K562 (cell line): ENCODE data around the gene MYO16. TPM values are rescaled to one million over a fixed set of nuclear protein-coding genes. Genes with fewer than 3 reads are reported as not detected.

ENCODE experiments used
- ATAC-seq: fragments of 200-7000 bp; cut with Tn5 transposase; 3 replicates; pipeline ENCODE4 v1.9.1; 2020; ENCODE audit warnings: moderate library complexity
- BruUV-seq: library from RNA; stranded (reverse); fragments of 400-500 nt; replicated peaks from 2 replicates; lab custom pipeline; 2021; lab: Mats Ljungman, UMichigan
- CTCF ChIA-PET: fragments of 300-600 bp; formaldehyde crosslinking; extraction: SDS; loops from one replicate; lab custom pipeline; 2021; ENCODE audit warnings: low intra/inter-chr PET ratio; lab: Yijun Ruan, JAX
- POLR2A ChIA-PET: fragments of 300-600, 350-650 bp; sonication (Branson Sonifier 250); formaldehyde crosslinking; extraction: SDS; loops from one replicate; lab custom pipeline; 2021; ENCODE audit warnings: antibody characterized with exemption, inconsistent platforms; lab: Yijun Ruan, JAX
- DNase-seq, 4 experiments: peaks; one replicate each; pipeline versions ENCODE4 v3.0.0 to v3.0.0-alpha.2; 2011 to 2018; ENCODE audit warnings: low spot score in 3 of 4, mixed read lengths in 3 of 4; ENCODE audit errors: extremely low read depth in 1 of 4
- FAIRE-seq: peaks from 2 replicates; lab custom pipeline; 2011; peaks lifted over from hg19 to GRCh38; lab: Jason Lieb, UNC
- H2AFZ ChIP-seq: 2 replicates; pipeline ENCODE4 v1.6.0; 2011; ENCODE audit warnings: low read depth, low read length, control low read depth, inconsistent platforms
- H3K27ac ChIP-seq: fragments of 200-600 bp; 3 replicates; pipeline ENCODE4 v1.8.0; 2011; ENCODE audit warnings: low read depth, mild to moderate bottlenecking, control low read depth, inconsistent platforms, low read length, moderate library complexity, mixed read lengths; ENCODE audit errors: extremely low read depth
- H3K27me3 ChIP-seq, 2 experiments: fragments of 300-600 bp in 1 of 2; 2 replicates in 1 of 2; 3 replicates in 1 of 2; pipeline versions ENCODE4 v1.6.0 to v1.8.0; 2011; ENCODE audit warnings: inconsistent platforms in 2 of 2, low read length in 2 of 2, mild to moderate bottlenecking in 1 of 2, mixed read lengths in 1 of 2, moderate library complexity in 1 of 2; ENCODE audit not compliant: control insufficient read depth in 2 of 2, insufficient read depth in 2 of 2
- H3K36me3 ChIP-seq: fragments of 300-600 bp; 3 replicates; pipeline ENCODE4 v1.8.0; 2011; ENCODE audit warnings: mild to moderate bottlenecking, low read length, inconsistent platforms; ENCODE audit not compliant: control insufficient read depth, insufficient read depth
- H3K4me1 ChIP-seq, 2 experiments: fragments of 200-600 bp in 1 of 2; replicated peaks in 1 of 2; 2 replicates in 1 of 2; 3 replicates in 1 of 2; pipeline versions ENCODE4 v1.5.1 to v1.8.0; 2011; ENCODE audit warnings: inconsistent platforms in 2 of 2, low read length in 2 of 2, mild to moderate bottlenecking in 1 of 2, mixed read lengths in 1 of 2, moderate library complexity in 1 of 2; ENCODE audit not compliant: control insufficient read depth in 2 of 2, insufficient read depth in 2 of 2
- H3K4me2 ChIP-seq: 2 replicates; pipeline ENCODE4 v1.6.1; 2011; ENCODE audit warnings: low read length, control low read depth, inconsistent platforms, mixed read lengths; ENCODE audit not compliant: insufficient read depth
- H3K4me3 ChIP-seq: fragments of 200-600 bp; sonication (generic), shearing (Covaris generic); 2 replicates; pipeline ENCODE4 v1.5.1; 2016; ENCODE audit warnings: control low read depth, inconsistent platforms
- H3K79me2 ChIP-seq: fragments of 200-600 bp; 3 replicates; pipeline ENCODE4 v1.8.0; 2011; ENCODE audit warnings: low read length, inconsistent platforms; ENCODE audit not compliant: control insufficient read depth, insufficient read depth
- H3K9ac ChIP-seq, 2 experiments: 2 replicates each; pipeline versions ENCODE4 v1.6.0 to v1.6.1; 2011; ENCODE audit warnings: low read depth in 2 of 2, low read length in 2 of 2, control low read depth in 1 of 2, inconsistent platforms in 1 of 2, mild to moderate bottlenecking in 1 of 2, mixed read lengths in 1 of 2; ENCODE audit not compliant: insufficient read depth in 1 of 2
- H3K9me1 ChIP-seq: one replicate; pipeline ENCODE4 v1.6.0; 2011; ENCODE audit warnings: inconsistent platforms, mild to moderate bottlenecking, low read length, moderate library complexity; ENCODE audit not compliant: control insufficient read depth, insufficient read depth
- H3K9me3 ChIP-seq: replicated peaks from 2 replicates; pipeline ENCODE4 v1.5.1; 2011; ENCODE audit warnings: low read depth, low read length, inconsistent platforms; ENCODE audit not compliant: control insufficient read depth, insufficient read depth
- H4K20me1 ChIP-seq: replicated peaks from 2 replicates; pipeline ENCODE4 v1.6.1; 2011; ENCODE audit warnings: low read length, inconsistent platforms, mixed read lengths; ENCODE audit not compliant: control insufficient read depth, insufficient read depth
- CREM ChIP-seq: IDR thresholded peaks from 2 replicates; pipeline ENCODE4 v1.6.1; 2014; ENCODE audit warnings: antibody characterized with exemption, low read depth
- FOXJ2 ChIP-seq: fragments of 200-800 bp; sonication (Bioruptor generic); IDR thresholded peaks from 2 replicates; pipeline ENCODE4 v1.6.1; 2016; ENCODE audit warnings: missing genetic modification characterization, missing compliant biosample characterization
- GABPA ChIP-seq: fragments of 200-800 bp; sonication (Bioruptor generic); conservative IDR thresholded peaks from 2 replicates; pipeline ENCODE4 v1.6.1; 2016; ENCODE audit warnings: low read depth, missing genetic modification characterization, missing compliant biosample characterization
- GTF2E2 ChIP-seq: fragments of 200-800 bp; sonication (Bioruptor generic); IDR thresholded peaks from 2 replicates; pipeline ENCODE4 v1.6.1; 2016; ENCODE audit warnings: missing genetic modification characterization, missing compliant biosample characterization
- MEF2D ChIP-seq: conservative IDR thresholded peaks from 2 replicates; pipeline ENCODE4 v1.6.1; 2016; ENCODE audit warnings: low read depth, missing genetic modification characterization, missing compliant biosample characterization
- NBN ChIP-seq: fragments of 450-650 bp; IDR thresholded peaks from 2 replicates; pipeline ENCODE4 v1.6.1; 2016; ENCODE audit warnings: low read depth, mild to moderate bottlenecking
- NCOR1 ChIP-seq: fragments of 450-650 bp; IDR thresholded peaks from 2 replicates; pipeline ENCODE4 v1.6.1; 2016; ENCODE audit warnings: mild to moderate bottlenecking, moderate library complexity
- NR2F6 ChIP-seq: fragments of 450-650 bp; formaldehyde crosslinking; IDR thresholded peaks from 2 replicates; pipeline ENCODE4 v1.4.0; 2020; ENCODE audit warnings: mild to moderate bottlenecking
- PHTF2 ChIP-seq: fragments of 250-450 bp; sonication (Bioruptor Pico); IDR thresholded peaks from 2 replicates; pipeline ENCODE4 v1.5.0; 2021; ENCODE audit warnings: mild to moderate bottlenecking
- PML ChIP-seq: IDR thresholded peaks from 2 replicates; pipeline ENCODE4 v1.6.1; 2012; ENCODE audit warnings: low read length, inconsistent platforms
- PRPF4 ChIP-seq: fragments of 200-400 bp; formaldehyde crosslinking; IDR thresholded peaks from one replicate; pipeline ENCODE4 v1.6.1; 2017; ENCODE audit warnings: low read length, low read depth, mild to moderate bottlenecking; ENCODE audit not compliant: insufficient read depth, poor library complexity, severe bottlenecking
- RNF2 ChIP-seq: sonication (generic); IDR thresholded peaks from 2 replicates; pipeline ENCODE4 v1.6.1; 2016
- SMAD3 ChIP-seq: fragments of 450-650 bp; formaldehyde crosslinking; conservative IDR thresholded peaks from 2 replicates; pipeline ENCODE4 v1.4.0; 2020; ENCODE audit warnings: mild to moderate bottlenecking
- SMARCA4 ChIP-seq: fragments of 450-650 bp; IDR thresholded peaks from 2 replicates; pipeline ENCODE4 v1.6.1; 2016
- SREBF1 ChIP-seq: fragments of 150-350 bp; IDR thresholded peaks from 2 replicates; pipeline ENCODE4 v1.6.1; 2014; ENCODE audit warnings: antibody characterized with exemption, low read depth, low read length, borderline replicate concordance
- TAF1 ChIP-seq: IDR thresholded peaks from 2 replicates; pipeline ENCODE4 v1.6.1; 2011; ENCODE audit warnings: mild to moderate bottlenecking, low read length, moderate library complexity; ENCODE audit not compliant: insufficient read depth, control insufficient read depth, severe bottlenecking; ENCODE audit errors: extremely low read depth
- TBP ChIP-seq: optimal IDR thresholded peaks from 2 replicates; pipeline ENCODE3; 2011; ENCODE audit warnings: low read depth, low read length, improper control_type of control experiment
- ZC3H4 ChIP-seq: sonication (generic); formaldehyde crosslinking; IDR thresholded peaks from 2 replicates; pipeline ENCODE4 v1.9.0; 2021; ENCODE audit warnings: missing genetic modification reagents, borderline replicate concordance
- ZNF584 ChIP-seq: fragments of 200-800 bp; sonication (Bioruptor generic); IDR thresholded peaks from 2 replicates; pipeline ENCODE4 v1.6.1; 2016; ENCODE audit warnings: low read depth, mild to moderate bottlenecking, missing genetic modification characterization, missing compliant biosample characterization
- WGBS: fragments of 100-300 bp; shearing (Covaris generic); methylation state at CpG from one replicate; pipeline ENCODE4 v1.1.6; 2016; ENCODE audit warnings: low coverage, mixed read lengths; ENCODE audit not compliant: insufficient coverage; ENCODE audit errors: missing lambda C conversion rate; 5-methylcytosine and 5-hydroxymethylcytosine counted together
- in situ Hi-C: fragments of 300-500 bp; cut with MboI; formaldehyde crosslinking; loops from 4 replicates; pipeline ENCODE4 v1.15.0; 2018; ENCODE audit warnings: inconsistent platforms, mixed read lengths
- intact Hi-C: fragments of 100-400 bp; cut with micrococcal nuclease; formaldehyde crosslinking; loops from 2 replicates; pipeline ENCODE4 v1.14.2; 2022
- polyA plus RNA-seq, 8 experiments: library from polyadenylated mRNA; depleted of rRNA in 4 of 8; stranded (reverse) in 5 of 8; unstranded in 3 of 8; fragments of >200 nt; fragmentation: Nextera tagmentation in 2 of 8; fragmentation: Illumina TruSeq in 1 of 8; extraction: Ambion mirVana in 2 of 8; extraction: Trizol in 1 of 8; gene quantifications; 2 replicates each; pipeline versions ENCODE4 v1.2.1 to v1.2.3, GENCODE V29; 2011 to 2014; ENCODE audit warnings: inconsistent platforms in 1 of 8, missing spikeins in 1 of 8
- total RNA-seq, 7 experiments: library from RNA; depleted of rRNA in 6 of 7; stranded (reverse); fragments of >200 nt in 6 of 7; fragmentation: Illumina TruSeq in 2 of 7; extraction: Trizol in 2 of 7; gene quantifications; 2 replicates each; pipeline versions ENCODE4 v1.2.1 to v1.2.3, GENCODE V29; 2011 to 2021; ENCODE audit warnings: low replicate concordance in 1 of 7
- TF ChIP-seq, protein P1 (sequence below): fragments of 250-450 bp; sonication (Bioruptor Pico); IDR thresholded peaks from 2 replicates; pipeline ENCODE4 v1.9.0; 2021; ENCODE audit warnings: mild to moderate bottlenecking
- TF ChIP-seq, protein P2 (sequence below), 2 experiments: fragments of 200-800 bp in 1 of 2; sonication (Bioruptor generic) in 1 of 2; sonication (generic) in 1 of 2; formaldehyde crosslinking in 1 of 2; IDR thresholded peaks in 1 of 2; conservative IDR thresholded peaks in 1 of 2; 2 replicates each; pipeline versions ENCODE4 v1.5.0 to v1.6.1; 2016 to 2020; ENCODE audit warnings: missing compliant biosample characterization in 1 of 2, missing genetic modification characterization in 1 of 2, missing genetic modification reagents in 1 of 2

Gene MYO16
- total and polyA plus RNA-seq, 9 of the 15 experiments (the other 6 are each of a cell fraction or from before 2014, with no cell fraction given): 4.3 to 45.7 (median 12.1) TPM

DNA sequence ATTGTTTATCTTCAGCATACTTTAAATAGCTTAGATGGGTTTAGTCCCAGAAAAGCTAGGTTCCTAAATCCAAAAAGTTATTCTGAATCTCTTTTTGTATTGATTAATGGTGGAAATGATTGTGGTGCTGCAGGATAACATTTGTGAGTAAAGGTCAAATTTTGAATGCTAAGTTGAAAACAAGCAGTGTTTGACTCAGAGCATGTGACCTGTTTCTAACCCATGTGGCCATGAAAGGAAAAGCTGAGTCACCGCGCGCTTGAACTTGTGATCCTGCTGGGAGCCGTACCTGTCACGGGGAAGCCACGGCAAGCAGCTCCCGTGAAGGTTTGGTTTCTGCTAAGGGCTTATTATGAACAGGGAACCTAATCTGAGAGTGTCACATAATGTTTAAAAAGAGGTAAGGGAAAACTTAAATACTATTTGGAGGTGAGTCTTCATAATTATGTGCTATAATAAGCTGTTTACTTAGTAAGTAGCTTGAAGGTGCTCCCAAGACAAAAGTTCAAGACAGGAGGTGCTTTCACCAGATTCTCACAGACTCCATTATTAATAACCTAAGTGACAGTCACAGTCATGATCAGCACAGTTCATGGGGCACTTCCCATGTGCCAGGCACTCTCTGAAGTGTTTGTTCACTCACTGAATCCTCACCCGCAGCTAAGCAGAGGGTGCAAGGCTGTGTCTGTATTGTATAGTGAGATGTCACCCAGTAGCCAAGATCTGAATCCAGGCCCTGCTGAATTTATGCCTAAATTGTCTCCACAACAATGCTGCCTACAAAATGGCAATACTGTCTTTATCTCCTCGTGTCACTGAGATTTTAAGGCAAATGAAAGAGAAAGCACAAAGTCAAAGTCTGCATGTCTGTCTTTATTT lies 286.5 kb downstream of the MYO16 start:
- no peaks in the 10 kb centered on the region for H4K20me1 ChIP-seq
- in situ Hi-C loops: loop anchor here (25.0 kb wide), 1 partner anchor 579 kb away; no protein-coding TSS in a partner anchor
- H3K9ac ChIP-seq: peak overlapping the region in 1 of 2 experiments; percentile 56; a peak in 2 of 4 replicates
- no peaks in the 10 kb centered on the region for H3K36me3 ChIP-seq
- intact Hi-C loops: no loop called here
- peak overlapping the region; percentile 84 for H3K27ac ChIP-seq
- DNase-seq: peak; percentile 51 to 89 (median 56)
- no peaks in the 10 kb centered on the region; the same call in 1 of the 2 replicates for H3K9me3 ChIP-seq
- ATAC-seq: peak; percentile 97
- H3K9me1 ChIP-seq: no peaks in the 10 kb centered on the region
- ChIA-PET CTCF (no interaction called here), POLR2A (no interaction called here)
- no peaks in the 10 kb centered on the region for H3K79me2 ChIP-seq
- H3K4me1 ChIP-seq: peaks cover under 1 to 17% of the 10 kb centered on the region in 2 experiments; a peak in 3 of 5 replicates
- H2AFZ ChIP-seq: peak overlapping the region; percentile 95
- peak overlapping the region; percentile 61; the same call in 1 of the 2 replicates for H3K4me2 ChIP-seq
- H3K27me3 ChIP-seq: no peaks in the 10 kb centered on the region
- no peak overlapping the region for H3K4me3 ChIP-seq
- TSS peak; percentile 64 for BruUV-seq
- WGBS: 19% methylated on average over 9 of the region's 9 CpGs
- peak; percentile 90 for FAIRE-seq
- TF ChIP-seq SREBF1 (no peak), SMAD3 (CRISPR knock-in tag) (peak; percentile 59; the same call in 1 of the 2 replicates), MEF2D (tag) (0 out of 2 replicates have a peak, but pooled peaks have one; percentile 13), GTF2E2 (tag) (0 out of 2 replicates have a peak, but pooled peaks have one; percentile 62), ZC3H4 (CRISPR knock-in tag) (no peak), NCOR1 (peak; percentile 24; the same call in 1 of the 2 replicates), PHTF2 (CRISPR knock-in tag) (no peak), TBP (no peak), ZNF584 (CRISPR knock-in tag) (peak; percentile 27; the same call in 1 of the 2 replicates), RNF2 (peak; percentile 40; the same call in 1 of the 2 replicates), PRPF4 (no peak), CREM (0 out of 2 replicates have a peak, but pooled peaks have one; percentile 20), NR2F6 (no peak), NBN (no peak), SMARCA4 (peak; percentile 36), PML (no peak), TAF1 (peak; percentile 24), FOXJ2 (tag) (peak; percentile 73; the same call in 1 of the 2 replicates), GABPA (tag) (no peak)
- TF ChIP-seq, protein P1, sequence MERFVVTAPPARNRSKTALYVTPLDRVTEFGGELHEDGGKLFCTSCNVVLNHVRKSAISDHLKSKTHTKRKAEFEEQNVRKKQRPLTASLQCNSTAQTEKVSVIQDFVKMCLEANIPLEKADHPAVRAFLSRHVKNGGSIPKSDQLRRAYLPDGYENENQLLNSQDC (CRISPR knock-in tag): no peak
- TF ChIP-seq, protein P2, sequence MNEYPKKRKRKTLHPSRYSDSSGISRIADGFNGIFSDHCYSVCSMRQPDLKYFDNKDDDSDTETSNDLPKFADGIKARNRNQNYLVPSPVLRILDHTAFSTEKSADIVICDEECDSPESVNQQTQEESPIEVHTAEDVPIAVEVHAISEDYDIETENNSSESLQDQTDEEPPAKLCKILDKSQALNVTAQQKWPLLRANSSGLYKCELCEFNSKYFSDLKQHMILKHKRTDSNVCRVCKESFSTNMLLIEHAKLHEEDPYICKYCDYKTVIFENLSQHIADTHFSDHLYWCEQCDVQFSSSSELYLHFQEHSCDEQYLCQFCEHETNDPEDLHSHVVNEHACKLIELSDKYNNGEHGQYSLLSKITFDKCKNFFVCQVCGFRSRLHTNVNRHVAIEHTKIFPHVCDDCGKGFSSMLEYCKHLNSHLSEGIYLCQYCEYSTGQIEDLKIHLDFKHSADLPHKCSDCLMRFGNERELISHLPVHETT (CRISPR knock-in tag; conservative IDR thresholded peaks at IDR 0.05 in 1 of 2, IDR thresholded peaks at IDR 0.05 in 1 of 2): peak in 1 of 2 experiments; percentile 53; a peak in 1 of 4 replicates
